Epithelial cell of proximal tubule (primary cell): ENCODE measurements around the gene PM20D2. TPM values are rescaled to one million over a fixed set of nuclear protein-coding genes. Genes with fewer than 3 reads are reported as not detected.

ENCODE experiments used
- DNase-seq: peaks from one replicate; pipeline ENCODE4 v3.0.0-alpha.2; 2011; ENCODE audit warnings: low read depth
- H3K4me3 ChIP-seq: 2 replicates; pipeline ENCODE4 v1.5.1; 2011; ENCODE audit warnings: low read depth, mild to moderate bottlenecking, low read length
- total RNA-seq: library from RNA; depleted of rRNA; stranded (reverse); fragments of >200 nt; gene quantifications from 2 replicates; pipeline ENCODE4 v1.2.3, GENCODE V29; 2015
- TF ChIP-seq, protein P1 (sequence below): conservative IDR thresholded peaks from 2 replicates; pipeline ENCODE4 v1.5.1; 2012; ENCODE audit warnings: low read depth, mild to moderate bottlenecking, low read length

PM20D2 gene
- total RNA-seq, 1 donor from 2014 or later, result 46.5 TPM

DNA sequence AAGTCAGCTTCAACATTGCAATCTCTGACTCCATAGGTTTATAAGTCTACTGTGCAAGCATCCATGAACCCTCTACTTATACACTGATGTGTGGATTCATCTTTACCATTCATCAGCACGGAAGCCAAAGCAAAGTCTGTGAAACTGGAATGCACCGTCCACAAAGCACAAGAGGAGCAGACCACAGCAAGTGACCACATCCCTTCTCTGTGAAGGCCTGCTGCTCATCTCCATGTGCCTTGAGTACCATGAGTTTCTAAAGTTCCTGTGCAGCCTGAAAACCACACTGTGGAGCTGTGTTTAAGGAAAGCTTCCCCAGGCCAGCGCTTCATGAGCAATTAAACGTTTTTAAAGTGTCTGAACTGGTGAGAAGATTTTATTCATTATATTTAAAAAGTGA lies 51.3 kb downstream of the PM20D2 start:
- DNase-seq, result no peak
- TF ChIP-seq, protein P1, sequence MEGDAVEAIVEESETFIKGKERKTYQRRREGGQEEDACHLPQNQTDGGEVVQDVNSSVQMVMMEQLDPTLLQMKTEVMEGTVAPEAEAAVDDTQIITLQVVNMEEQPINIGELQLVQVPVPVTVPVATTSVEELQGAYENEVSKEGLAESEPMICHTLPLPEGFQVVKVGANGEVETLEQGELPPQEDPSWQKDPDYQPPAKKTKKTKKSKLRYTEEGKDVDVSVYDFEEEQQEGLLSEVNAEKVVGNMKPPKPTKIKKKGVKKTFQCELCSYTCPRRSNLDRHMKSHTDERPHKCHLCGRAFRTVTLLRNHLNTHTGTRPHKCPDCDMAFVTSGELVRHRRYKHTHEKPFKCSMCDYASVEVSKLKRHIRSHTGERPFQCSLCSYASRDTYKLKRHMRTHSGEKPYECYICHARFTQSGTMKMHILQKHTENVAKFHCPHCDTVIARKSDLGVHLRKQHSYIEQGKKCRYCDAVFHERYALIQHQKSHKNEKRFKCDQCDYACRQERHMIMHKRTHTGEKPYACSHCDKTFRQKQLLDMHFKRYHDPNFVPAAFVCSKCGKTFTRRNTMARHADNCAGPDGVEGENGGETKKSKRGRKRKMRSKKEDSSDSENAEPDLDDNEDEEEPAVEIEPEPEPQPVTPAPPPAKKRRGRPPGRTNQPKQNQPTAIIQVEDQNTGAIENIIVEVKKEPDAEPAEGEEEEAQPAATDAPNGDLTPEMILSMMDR, result no peak
- H3K4me3 ChIP-seq, result no peak overlapping the region

DNA sequence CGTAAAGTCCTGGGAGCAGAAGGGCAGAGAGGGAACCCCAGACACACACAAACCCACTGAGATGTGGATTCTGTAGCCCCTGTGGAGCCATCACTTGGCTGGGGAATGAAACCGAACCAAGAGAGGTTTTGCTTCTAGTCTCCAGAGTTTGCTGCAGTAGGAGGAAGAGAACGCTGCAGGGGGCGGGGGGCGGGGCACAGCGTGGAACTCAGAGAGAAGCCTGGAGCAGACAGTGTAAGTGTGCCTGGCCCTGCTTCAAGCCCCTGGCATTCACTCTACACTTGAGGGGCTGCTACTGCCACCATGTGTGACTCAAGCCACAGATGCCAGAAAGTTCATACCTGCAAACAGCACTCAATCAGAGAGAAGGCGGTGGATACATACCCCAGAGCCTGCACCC lies 52.4 kb downstream of the PM20D2 start:
- no peak for DNase-seq
- H3K4me3 ChIP-seq, result no peak overlapping the region
- TF ChIP-seq, protein P1, result no peak

DNA sequence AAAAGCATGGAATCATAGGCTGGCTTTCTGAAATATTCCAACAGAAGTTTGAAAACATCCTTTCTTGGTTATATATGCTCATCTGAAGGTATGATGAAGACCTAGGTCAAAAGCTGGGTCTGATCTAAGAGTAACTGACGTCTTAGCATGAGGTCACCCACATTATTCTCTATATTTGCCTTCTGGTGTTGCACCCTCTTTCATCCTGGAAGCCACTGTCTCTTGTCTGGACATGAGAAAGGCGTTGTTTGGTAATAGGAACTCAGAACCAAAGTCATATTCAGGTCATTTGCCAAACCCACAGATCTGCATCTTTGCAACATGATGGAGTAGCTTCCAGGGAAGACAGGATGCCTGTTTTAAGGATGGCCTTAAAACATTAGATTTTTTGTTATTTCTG lies 53.7 kb downstream of the PM20D2 start:
- TF ChIP-seq, protein P1, result no peak
- H3K4me3 ChIP-seq, result no peak overlapping the region
- DNase-seq, result no peak

DNA sequence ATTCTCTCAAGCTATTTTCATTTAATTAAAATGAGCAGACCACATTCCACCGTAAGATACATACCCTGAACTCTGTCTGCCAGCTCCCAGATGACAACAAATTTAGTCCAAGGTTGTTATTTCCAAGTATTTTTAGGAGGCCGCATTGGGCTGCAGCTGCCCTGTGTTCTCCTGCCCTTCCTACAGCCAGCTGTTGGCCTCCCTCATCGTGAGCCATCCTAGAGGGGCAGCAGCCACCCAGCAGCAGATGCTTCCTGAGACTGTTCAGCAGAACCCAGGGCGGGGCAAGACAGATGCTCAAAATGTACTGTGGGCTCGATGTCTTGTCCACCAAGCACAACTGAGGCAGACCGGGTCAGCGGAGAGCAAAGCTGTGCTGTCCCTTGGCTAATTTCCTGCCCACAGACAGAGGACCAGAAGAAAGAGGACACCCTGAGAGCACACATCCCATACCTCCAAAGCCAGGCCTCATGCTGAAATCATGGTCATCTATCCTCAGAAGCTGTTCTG lies 54.9 kb downstream of the PM20D2 start:
- H3K4me3 ChIP-seq, result no peak overlapping the region
- TF ChIP-seq, protein P1, result no peak
- no peak for DNase-seq

DNA sequence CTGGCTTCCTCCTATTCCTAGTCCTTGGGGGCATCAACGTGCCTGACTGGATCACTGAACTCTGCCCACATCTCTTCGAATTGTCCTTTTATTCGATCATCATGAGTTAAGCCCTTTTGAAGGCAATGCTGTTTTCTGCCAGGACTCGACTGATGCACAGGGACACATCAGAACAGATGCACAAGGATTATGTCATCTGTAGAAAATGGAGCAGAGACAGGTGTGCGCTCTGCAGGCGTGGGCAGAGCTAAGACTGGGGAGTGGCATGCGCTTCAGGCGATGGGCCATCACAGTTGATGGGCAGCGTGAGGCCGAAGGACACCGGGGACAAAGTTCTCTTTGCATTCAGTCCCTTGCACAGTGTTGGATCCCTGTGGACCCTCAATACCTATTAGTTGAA lies 58.2 kb downstream of the PM20D2 start:
- H3K4me3 ChIP-seq, result no peak overlapping the region
- DNase-seq, result no peak
- TF ChIP-seq, protein P1, result no peak

DNA sequence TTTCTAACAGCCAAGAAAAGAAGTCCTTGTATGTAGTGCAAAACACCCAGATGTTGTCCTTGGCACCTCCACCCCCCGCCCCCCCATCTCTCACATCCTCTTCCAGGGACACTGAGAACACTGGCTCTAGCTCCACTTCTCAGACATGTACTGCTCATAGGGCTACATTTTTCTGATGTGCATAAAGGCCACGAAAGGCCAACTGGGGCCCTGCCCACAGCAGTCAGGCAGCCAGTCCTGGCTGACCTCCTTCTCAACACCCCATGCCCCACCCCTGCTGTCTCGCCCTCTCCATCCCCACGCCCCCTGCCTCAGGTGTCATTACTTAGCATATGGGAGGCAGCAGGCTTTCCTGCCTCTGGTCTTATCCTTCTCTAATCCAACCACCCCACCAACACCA lies 60.0 kb downstream of the PM20D2 start:
- no peak overlapping the region for H3K4me3 ChIP-seq
- TF ChIP-seq, protein P1, result no peak

DNA sequence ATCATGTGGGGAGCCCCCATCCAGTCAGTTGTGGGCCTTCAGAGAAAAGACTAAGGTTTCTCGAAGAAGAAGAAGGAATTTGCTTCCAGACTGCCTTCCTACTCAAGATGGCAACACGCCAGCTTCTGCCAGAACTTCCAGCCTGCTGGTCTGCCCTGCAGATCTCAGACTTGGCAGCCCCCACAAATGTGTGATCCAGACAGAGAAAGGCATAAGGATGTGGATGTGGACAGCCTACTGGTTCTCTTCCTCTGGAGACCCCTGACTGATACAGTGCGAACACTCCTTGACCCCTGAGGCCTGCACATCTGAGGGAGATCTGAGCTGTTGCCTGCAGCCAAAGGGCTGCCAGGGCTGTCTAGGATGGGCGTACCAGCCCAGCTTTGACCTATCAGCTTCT lies 62.7 kb downstream of the PM20D2 start:
- no peak for DNase-seq

More for the DNA sequence above, 60.0 kb downstream of the PM20D2 start:
- no peak for DNase-seq

More for the DNA sequence above, 62.7 kb downstream of the PM20D2 start:
- H3K4me3 ChIP-seq, result no peak overlapping the region
- TF ChIP-seq, protein P1, result no peak
